ENCODE measurements around the gene CSNK1D. TPM values are rescaled to one million over a fixed set of nuclear protein-coding genes. Genes with fewer than 3 reads are reported as not detected.

The CSNK1D gene
- total RNA-seq, 6 experiments from 2014 or later: 116 to 128 (median 118) TPM

DNA sequence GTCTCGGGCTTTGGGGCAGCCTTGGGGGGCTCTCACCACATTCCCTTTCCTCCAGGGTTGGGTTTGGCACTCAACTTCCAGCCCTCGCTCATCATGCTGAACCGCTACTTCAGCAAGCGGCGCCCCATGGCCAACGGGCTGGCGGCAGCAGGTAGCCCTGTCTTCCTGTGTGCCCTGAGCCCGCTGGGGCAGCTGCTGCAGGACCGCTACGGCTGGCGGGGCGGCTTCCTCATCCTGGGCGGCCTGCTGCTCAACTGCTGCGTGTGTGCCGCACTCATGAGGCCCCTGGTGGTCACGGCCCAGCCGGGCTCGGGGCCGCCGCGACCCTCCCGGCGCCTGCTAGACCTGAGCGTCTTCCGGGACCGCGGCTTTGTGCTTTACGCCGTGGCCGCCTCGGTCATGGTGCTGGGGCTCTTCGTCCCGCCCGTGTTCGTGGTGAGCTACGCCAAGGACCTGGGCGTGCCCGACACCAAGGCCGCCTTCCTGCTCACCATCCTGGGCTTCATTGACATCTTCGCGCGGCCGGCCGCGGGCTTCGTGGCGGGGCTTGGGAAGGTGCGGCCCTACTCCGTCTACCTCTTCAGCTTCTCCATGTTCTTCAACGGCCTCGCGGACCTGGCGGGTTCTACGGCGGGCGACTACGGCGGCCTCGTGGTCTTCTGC lies 36.3 kb downstream of the CSNK1D start:
- peaks cover 5% of the 10 kb centered on the region; the same call in 1 of the 2 replicates for H3K36me3 Mint-ChIP-seq (ENCODE audit: low read depth)
- DNase-seq: no peak
- TF ChIP-seq, protein P1, sequence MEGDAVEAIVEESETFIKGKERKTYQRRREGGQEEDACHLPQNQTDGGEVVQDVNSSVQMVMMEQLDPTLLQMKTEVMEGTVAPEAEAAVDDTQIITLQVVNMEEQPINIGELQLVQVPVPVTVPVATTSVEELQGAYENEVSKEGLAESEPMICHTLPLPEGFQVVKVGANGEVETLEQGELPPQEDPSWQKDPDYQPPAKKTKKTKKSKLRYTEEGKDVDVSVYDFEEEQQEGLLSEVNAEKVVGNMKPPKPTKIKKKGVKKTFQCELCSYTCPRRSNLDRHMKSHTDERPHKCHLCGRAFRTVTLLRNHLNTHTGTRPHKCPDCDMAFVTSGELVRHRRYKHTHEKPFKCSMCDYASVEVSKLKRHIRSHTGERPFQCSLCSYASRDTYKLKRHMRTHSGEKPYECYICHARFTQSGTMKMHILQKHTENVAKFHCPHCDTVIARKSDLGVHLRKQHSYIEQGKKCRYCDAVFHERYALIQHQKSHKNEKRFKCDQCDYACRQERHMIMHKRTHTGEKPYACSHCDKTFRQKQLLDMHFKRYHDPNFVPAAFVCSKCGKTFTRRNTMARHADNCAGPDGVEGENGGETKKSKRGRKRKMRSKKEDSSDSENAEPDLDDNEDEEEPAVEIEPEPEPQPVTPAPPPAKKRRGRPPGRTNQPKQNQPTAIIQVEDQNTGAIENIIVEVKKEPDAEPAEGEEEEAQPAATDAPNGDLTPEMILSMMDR (IDR thresholded peaks at IDR 0.05): no peak
- H3K9me3 Mint-ChIP-seq: peaks cover 4% of the 10 kb centered on the region
- peaks cover 42% of the 10 kb centered on the region for H3K4me1 Mint-ChIP-seq (ENCODE audit: low read depth)
- peak overlapping the region; percentile 64 for H3K27ac Mint-ChIP-seq
- H3K4me3 Mint-ChIP-seq: 0 out of 2 replicates have a peak overlapping the region, but pooled peaks have one; percentile 30
- H3K27me3 Mint-ChIP-seq (ENCODE audit: insufficient read depth): peaks cover 35% of the 10 kb centered on the region

DNA sequence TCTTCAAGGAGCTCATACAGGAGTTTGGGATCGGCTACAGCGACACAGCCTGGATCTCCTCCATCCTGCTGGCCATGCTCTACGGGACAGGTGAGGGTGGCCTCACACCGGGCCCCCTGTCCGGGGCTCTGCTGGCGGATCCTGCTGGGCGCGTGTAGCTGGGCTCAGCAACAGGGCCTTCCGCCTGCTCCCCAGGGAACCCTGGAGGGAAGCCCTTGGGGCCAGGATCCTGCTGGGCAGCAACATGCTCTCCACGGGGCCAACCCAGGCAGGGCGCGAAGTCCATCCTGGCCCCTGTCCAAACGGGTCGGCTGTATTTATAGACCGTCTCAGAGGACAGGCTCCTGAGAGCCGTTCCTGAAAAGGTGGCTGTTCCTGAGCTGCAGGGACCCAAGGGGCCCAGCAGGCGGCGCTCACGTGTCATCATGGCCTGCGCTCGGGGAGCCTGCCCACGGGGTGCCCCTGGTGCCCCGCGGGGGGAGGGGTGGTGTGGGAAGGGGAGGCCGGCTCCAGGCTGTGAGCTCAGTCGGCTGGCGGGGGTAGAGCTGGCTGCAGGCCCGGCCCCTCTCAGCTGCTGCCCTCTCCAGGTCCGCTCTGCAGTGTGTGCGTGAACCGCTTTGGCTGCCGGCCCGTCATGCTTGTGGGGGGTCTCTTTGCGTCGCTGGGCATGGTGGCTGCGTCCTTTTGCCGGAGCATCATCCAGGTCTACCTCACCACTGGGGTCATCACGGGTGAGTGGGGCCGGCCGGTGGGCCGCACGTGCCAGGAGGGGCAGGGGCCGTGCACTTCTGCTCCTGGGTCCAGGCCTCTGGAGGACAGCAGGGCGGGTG lies 37.1 kb downstream of the CSNK1D start:
- TF ChIP-seq, protein P1 (IDR thresholded peaks at IDR 0.05): peak; percentile 91
- H3K27me3 Mint-ChIP-seq (ENCODE audit: insufficient read depth): peaks cover 31% of the 10 kb centered on the region
- peaks cover 4% of the 10 kb centered on the region; the same call in 1 of the 2 replicates for H3K36me3 Mint-ChIP-seq (ENCODE audit: low read depth)
- H3K9me3 Mint-ChIP-seq: peaks cover 4% of the 10 kb centered on the region; the same call in 1 of the 2 replicates
- DNase-seq: no peak
- peak overlapping the region; percentile 51 for H3K27ac Mint-ChIP-seq
- H3K4me1 Mint-ChIP-seq (ENCODE audit: low read depth): peaks cover 37% of the 10 kb centered on the region
- H3K4me3 Mint-ChIP-seq: no peak overlapping the region

- Mint-ChIP-seq H3K27me3 (ENCODE audit: insufficient read depth) (peaks cover 25% of the 10 kb centered on the region), H3K36me3 (ENCODE audit: low read depth) (peaks cover 4% of the 10 kb centered on the region; the same call in 1 of the 2 replicates), H3K4me3 (no peak overlapping the region), H3K27ac (peak overlapping the region; percentile 51; the same call in 1 of the 2 replicates), H3K4me1 (ENCODE audit: low read depth) (peaks cover 31% of the 10 kb centered on the region), H3K9me3 (peaks cover 4% of the 10 kb centered on the region; the same call in 1 of the 2 replicates)
- TF ChIP-seq, protein P1 (IDR thresholded peaks at IDR 0.05): no peak
- no peak for DNase-seq
These were observed 37.7 kb downstream of the CSNK1D start for GRCh38 chr17:82235775-82236141.

- Mint-ChIP-seq H3K36me3 (ENCODE audit: low read depth) (peaks cover 4% of the 10 kb centered on the region), H3K27ac (peak overlapping the region; percentile 36; the same call in 1 of the 2 replicates), H3K27me3 (ENCODE audit: insufficient read depth) (peaks cover 20% of the 10 kb centered on the region), H3K4me1 (ENCODE audit: low read depth) (peaks cover 25% of the 10 kb centered on the region), H3K9me3 (peaks cover 4% of the 10 kb centered on the region; the same call in 1 of the 2 replicates), H3K4me3 (no peak overlapping the region)
- TF ChIP-seq, protein P1 (IDR thresholded peaks at IDR 0.05): no peak
- no peak for DNase-seq
These were observed 38.3 kb downstream of the CSNK1D start for GRCh38 chr17:82235056-82235774.

Data from HFFc6 (cell line).